GM21528 (cell line): Measurements from ENCODE around the gene ARID1B.

Source experiments
- ATAC-seq: cut with Tn5 transposase; IDR thresholded peaks from one replicate; pipeline ENCODE4 v1.9.1; 2021; ENCODE audit warnings: mild to moderate bottlenecking, moderate library complexity; ENCODE audit not compliant: unreplicated experiment, low FRiP score

The ARID1B gene

DNA sequence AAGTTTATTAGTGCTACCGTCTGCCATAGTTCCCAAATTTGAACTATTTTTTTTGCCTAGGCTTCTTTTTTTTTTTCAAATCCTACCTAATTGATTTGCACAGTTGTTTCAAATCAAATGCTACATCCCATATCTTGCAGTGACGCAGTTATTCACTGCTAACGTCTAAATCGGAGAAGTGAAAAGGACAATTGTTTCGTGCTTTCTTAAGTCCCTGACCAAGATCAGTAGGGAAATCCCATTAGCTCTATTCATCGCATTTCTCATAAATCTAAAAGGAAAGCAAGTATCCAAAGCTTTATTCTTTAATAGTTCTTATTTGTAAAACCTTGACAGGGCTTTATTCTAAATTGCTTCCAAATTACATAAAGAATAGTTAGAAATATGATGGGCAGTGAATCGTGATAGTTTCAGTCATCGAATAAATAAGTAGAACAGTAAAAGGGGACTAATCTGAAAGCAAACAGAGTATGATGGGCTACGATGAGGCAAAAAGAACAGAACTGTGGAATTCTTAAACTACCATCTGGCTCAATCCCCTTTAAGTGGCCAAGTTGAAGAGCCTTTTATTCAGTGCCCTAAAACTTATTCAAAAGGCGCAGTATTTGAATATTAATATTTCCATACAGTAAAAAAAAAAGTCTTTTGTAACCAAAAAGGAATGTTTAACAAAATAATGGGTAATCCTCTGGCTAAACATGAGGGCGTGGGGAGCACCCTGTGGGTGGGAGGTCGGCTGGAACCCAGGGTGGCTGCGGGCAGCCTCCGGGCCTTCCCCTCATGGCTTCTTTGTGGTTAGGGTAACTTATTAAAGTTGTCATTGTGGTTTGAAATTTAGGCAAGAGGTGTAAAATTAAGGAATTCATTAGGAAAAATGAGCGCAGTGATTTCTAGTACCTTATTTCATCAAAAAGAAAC, 3.0 kb upstream of the ARID1B start:
- ATAC-seq: no peak

DNA sequence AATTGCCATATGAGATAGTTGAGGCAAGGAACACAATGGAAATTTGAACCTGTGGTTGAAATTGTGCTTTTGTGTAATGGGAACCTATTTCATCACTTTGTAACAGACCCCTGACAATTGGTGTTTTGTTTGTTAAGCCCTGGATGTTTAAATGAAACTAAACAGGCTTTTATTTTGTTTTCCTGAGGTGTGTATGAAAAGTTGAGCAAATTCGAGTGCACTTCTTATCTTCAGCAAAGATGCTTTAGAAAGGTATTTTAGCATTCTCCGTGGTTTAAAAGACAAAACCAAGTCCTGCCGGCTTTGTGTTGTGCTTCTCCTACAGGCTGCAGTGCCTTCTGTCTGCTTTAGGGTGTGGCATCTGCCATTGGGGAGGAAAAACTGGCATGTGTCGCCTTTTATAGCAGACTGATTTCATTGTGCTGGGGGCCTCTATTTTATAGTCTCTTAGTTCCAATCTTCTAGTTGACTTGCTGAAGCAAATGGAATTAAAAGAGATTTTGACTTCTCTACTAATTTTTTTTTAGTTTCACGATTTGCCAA, 2.2 kb upstream of the ARID1B start:
- ATAC-seq: no peak

DNA sequence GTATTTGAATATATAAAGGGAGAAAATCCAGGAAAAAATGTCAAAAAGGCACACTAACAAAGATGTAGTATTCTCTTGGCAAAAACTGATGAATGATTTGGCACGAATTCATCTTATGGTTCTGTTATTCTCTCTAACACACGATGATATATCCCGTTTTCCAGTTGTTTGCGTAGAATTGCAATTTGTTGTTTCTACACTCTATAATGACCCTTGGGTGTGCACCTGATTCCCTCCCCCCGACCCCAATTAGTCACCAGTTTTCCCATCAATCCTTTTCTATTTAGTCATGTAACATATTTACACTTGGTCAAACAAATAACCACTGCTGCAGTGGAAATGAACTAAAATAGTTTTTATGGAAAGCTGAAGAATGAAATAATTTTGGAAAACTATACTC, 1.5 kb upstream of the ARID1B start:
- no peak for ATAC-seq

DNA sequence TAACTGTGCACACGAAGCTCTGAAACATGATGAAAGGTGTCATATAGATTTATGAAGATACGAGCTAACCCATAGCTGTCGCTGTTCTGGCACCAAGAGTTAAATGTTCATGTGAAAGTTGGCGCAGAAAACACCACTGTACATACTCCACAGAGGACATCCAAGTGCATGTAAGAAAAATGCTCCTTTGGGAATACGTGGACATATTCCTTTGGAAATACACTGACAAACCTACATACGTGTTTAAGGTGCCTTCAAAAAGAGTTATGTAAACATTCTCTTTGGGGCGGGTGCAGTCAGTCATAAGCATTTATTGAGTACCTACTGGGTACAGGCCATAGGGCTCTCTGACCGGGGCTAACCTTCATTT, 723 bp upstream of the ARID1B start:
- no peak for ATAC-seq

DNA sequence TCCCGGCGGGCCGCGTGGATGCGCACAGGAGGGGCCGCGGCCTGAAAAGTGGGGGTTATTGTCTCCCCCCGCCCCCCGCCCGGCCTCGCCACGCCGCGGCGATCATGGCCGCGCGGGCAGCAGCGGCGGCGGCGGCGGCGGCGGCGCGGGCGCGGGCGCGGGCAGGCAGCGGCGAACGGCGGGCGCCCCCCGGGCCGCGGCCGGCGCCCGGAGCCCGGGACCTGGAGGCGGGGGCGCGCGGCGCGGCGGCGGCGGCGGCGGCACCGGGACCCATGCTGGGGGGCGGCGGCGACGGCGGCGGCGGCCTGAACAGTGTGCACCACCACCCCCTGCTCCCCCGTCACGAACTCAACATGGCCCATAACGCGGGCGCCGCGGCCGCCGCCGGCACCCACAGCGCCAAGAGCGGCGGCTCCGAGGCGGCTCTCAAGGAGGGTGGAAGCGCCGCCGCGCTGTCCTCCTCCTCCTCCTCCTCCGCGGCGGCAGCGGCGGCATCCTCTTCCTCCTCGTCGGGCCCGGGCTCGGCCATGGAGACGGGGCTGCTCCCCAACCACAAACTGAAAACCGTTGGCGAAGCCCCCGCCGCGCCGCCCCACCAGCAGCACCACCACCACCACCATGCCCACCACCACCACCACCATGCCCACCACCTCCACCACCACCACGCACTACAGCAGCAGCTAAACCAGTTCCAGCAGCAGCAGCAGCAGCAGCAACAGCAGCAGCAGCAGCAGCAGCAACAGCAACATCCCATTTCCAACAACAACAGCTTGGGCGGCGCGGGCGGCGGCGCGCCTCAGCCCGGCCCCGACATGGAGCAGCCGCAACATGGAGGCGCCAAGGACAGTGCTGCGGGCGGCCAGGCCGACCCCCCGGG, 637 bp downstream of the ARID1B start:
- no peak for ATAC-seq

DNA sequence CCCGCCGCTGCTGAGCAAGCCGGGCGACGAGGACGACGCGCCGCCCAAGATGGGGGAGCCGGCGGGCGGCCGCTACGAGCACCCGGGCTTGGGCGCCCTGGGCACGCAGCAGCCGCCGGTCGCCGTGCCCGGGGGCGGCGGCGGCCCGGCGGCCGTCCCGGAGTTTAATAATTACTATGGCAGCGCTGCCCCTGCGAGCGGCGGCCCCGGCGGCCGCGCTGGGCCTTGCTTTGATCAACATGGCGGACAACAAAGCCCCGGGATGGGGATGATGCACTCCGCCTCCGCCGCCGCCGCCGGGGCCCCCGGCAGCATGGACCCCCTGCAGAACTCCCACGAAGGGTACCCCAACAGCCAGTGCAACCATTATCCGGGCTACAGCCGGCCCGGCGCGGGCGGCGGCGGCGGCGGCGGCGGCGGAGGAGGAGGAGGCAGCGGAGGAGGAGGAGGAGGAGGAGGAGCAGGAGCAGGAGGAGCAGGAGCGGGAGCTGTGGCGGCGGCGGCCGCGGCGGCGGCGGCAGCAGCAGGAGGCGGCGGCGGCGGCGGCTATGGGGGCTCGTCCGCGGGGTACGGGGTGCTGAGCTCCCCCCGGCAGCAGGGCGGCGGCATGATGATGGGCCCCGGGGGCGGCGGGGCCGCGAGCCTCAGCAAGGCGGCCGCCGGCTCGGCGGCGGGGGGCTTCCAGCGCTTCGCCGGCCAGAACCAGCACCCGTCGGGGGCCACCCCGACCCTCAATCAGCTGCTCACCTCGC, 1.5 kb downstream of the ARID1B start:
- ATAC-seq: peak; percentile 3

DNA sequence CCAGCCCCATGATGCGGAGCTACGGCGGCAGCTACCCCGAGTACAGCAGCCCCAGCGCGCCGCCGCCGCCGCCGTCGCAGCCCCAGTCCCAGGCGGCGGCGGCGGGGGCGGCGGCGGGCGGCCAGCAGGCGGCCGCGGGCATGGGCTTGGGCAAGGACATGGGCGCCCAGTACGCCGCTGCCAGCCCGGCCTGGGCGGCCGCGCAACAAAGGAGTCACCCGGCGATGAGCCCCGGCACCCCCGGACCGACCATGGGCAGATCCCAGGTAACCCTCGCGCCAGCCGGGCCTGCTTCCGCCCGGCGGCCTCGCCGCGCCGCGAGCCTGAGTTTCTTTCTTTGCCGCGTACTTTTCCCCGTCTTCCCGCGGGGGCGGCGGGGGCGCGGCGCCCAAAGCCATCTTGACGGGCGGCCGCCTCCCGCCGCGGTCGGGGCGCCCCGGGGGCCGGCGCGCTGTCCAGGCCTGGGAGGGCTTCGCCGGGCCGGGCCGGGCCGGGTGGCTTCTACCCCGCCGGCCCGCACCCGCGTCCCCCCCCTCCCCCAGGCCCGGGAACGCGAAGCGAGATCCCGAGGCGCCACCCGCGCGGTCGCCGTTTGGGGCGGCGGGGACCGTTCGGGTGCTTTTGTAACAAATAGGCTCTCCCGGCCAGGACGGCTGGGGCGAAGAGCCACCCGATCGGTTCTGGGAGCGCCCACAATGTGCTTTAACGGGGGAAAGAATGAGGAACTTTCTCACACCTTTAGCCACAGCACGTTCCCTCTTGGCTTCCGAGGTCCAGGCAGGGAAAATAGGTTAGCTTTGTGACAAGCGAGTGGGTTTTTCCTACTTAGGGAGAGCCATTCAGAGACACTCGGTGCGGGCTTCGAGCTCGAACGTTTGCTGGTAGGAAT, 2.3 kb downstream of the ARID1B start:
- peak; percentile 22 for ATAC-seq

DNA sequence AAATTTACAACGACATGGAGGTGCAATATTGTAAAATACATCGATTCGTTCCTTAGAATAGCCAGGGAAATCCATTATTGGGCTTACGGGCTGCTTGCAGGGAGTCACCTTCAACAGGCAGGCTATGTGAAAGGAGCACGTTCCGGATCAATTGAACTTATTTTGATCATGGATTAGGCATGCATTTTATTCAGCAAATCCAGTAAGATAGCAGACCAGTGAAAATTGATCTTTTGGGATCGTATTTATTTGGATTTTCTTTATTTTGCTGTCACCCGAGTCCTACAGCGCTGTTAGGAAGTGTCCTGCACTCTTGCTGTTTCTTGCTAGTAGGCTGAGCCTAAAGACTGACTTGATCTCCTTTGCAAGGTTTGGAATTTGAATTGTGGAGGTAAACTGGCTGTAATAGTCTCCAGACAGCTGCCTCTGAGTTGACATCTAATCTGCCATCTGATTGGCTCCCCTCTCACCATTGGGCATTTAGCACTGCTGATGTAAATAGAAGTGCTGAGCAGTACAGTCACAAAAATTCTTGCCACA, 3.0 kb downstream of the ARID1B start:
- peak; percentile 49 for ATAC-seq

DNA sequence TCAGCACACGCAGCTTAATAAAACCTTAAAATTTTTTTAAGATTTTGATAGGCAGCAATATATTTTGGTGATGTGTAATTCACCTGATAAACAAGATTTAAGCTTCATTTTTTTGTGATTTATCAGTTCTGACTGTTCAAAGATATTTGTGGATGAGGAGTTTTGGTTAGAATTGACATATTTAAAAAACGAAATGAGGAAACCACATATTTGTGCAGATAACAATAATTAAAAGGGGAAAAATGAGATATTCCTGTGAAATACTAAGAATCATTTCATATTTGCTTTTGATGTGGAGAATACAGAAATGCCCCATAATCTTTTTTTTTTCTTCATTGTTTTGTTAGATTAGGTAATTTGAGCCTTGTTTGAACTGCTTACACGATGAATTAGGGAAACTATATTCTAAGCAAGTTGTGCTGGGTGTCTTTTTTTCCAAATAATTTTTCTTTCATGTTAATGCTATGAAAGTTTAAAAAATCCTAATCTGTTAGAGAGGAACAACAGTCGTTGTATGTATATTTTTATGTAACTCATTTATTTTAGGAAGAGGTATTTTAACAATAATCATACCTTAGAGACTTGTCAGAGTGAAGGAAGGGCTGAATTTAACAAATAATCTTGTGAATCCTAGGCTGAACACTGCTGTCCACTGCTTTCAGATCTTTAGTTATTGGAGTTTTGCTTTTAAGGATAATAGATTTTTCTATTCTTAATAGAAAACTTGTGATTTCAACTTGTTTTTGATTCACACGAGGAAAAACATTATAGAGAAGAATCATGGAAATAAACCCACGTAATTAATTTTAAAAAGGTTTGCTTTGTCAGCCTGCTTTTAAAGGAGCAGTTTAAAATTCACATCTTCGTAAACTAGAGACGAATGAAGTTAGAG, 4.0 kb downstream of the ARID1B start:
- no peak for ATAC-seq

DNA sequence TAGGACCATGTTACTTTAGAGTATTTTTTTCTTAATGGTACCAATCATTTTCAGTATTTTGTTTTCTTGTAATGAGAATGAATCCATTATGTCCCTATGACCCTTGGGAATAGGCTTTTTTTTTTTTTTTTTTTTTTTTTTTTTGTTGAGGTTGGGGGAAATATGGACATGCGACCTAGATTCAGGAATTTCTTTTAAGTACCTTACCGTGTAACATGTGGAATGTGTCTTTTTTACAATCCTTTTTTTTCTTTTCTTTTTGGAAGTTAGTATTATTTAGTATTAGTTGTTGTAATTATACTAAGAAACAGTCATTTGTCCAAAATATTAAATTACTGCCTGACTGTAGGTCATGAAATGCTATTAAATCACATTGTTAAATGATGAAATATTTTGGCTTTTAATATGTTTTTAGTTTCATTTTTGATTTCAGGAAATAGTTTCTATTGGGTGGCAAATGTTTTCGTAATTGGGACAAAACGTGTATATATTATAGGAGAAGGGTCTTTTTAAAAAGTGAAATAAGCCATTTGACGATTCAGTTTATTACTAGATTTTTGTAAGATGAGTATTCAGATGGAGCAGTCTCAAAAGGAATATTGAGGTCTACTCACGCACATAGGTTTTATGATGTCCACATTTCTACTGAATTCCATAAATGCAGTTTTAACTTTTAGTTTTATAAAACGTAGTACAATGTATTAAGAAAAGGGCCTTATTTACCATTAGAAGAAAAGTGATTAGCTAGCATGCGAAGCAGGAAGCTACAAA, 4.9 kb downstream of the ARID1B start:
- no peak for ATAC-seq

DNA sequence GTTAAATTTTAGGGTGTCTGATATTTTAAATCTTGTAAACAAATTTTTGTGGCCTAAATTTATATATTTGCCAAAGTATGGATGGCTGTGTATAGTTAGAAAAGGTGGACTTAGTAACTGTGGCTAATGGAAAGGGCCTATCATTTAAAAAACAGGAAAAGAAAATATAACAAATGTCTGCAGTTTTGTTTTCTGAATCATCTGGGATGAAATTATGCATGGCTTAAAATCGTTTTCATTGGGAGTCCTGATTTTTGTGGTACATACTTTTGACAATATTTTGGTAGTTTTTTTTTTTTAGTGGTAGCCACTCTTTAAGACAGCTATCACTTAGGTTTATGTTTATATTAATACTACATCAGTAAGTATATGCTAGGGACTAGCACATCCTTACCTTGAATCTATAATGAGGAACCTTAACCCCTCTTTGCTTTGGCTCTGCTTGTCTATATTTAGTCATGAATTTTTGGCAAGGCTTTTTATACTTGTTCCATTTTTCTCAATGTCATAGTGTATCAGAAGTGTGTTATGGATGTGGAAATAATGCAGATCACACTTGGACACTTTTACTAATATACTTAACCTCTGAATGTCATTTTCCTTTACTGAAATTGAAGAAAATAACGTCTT, 5.6 kb downstream of the ARID1B start:
- ATAC-seq: no peak

DNA sequence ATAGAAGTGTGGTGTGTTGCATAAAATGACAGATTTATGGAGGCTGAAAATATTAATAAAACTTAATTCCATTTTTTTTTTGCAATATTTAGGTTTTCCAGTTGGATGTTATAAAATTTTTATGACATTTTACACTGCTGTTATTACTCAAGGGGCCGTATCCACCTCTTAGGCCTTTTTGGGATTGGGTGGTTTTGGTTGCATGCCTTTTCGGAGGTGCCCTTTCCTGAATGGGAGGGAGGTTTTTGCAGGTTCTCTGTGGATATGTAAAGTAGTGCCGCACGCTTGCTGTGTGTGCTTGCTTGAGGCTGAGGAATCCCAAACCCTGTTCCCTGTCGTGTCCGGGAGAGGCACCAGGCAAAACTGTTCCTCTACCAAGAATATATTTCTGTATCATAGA, 6.8 kb downstream of the ARID1B start:
- ATAC-seq: no peak

DNA sequence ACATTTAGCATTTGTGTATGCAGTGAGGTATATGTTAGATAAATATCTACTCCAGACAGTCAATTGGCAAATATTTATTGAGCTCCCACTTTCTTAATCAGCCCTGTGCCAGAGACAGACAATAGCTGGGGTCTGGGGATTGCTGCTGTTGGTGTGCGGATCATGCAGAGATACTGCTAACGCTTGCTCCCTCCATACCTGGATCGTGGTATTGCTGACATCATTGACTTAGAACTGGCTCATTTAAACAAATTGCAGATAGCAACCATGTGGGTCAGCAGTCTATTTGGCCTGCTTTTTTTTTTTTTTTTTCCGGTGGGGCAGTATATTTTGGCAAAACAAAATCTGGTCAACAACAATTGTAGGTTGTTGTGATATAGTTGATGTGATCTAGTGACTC, 9.5 kb downstream of the ARID1B start:
- ATAC-seq: no peak

DNA sequence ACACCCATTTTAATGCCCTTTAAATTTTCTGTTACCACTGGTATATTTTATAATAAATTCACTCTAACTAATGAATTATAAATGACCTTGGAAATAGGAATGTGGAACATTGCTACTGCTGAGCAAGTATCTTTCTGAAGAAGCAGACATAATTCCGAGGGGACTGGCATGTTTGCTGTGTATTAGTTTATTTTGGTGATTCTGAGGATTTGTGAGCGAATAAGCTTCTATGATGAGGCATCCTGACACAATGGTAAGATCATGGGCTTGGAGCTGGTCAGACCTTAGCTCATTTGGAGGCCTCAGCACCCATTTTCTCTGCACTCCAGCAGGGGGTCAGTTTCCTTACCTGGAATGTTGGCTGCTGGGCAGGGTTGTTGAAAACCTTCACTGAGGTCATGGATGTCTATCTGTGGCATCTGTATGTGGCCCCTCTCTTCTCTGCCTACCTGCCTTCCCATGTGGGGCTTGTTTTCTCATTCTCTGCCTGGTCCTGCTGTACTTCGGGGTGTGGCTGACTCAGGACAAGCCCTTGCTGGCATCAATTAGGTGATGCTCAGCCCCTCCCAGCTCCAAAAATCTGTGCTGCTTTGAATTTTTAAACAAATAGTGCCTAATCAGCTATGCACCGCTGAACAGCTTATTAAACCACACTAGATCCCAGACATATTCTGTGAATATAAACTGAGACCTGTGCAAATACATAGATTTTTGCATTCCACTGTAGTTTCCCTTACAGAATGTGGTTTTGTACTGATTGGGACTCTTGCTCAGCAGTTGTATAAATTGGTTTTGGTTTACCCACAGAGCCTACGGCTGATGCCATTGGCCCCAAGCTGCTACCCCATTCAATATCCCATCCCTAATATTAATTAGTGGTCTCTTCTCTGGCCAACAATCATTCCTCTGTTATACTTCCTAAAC, 10.7 kb downstream of the ARID1B start:
- no peak for ATAC-seq

DNA sequence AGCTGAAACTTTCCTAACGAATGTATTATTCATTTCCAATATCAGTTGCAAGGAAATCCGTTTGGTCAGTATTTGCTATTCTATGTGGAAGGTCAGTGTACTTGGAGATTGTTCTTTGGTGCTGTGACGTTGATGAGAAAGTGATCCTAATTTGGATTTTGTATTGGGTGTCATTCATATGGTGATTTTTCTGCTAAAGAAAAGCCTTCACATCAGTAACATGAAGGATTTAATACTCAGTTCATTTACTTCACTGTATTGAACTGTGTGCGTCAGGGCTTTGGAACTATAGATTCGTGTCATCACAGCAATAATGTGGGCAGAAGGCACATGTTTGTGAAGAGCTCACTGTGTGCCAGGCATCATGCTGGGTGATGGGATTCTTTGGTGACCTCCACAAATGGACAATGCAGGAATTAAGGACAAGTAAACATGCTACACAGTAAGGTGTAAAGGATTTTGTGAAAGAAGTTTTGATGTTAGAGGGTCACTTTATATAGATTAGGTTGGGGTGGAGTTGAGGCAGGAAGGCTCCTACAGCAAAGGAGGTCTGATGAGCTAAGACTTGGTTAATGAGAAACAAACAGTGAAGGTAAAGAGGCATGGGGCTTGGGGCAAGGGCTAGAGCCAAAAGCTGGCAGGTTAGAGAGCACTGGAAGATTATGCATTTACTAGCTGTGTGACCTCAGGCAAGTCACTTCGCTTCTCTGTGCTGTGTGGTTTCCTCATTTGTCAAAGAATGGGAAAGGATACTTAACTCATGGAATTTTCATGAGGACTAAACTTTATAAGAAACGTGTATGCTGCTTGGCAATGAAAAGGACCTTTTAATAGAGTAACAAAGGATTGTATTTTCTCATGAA, 12.1 kb downstream of the ARID1B start:
- ATAC-seq: no peak
